H9 (cell line): ENCODE results near the gene APBB3. TPM values are rescaled to one million over a fixed set of nuclear protein-coding genes. Genes with fewer than 3 reads are reported as not detected.
A peak's percentile ranks its signal among the peaks of the same experiment; 100 is the strongest.

Experiments
- DNase-seq: peaks from one replicate; pipeline ENCODE4 v3.0.0-alpha.2; 2017
- H2AFZ ChIP-seq: one replicate; pipeline ENCODE4 v1.6.1; 2013; ENCODE audit warnings: mild to moderate bottlenecking, low read length, control low read depth, moderate library complexity
- H2AK5ac ChIP-seq: 2 replicates; pipeline ENCODE4 v1.6.1; 2013; ENCODE audit warnings: low read length, control low read depth, mixed read lengths; ENCODE audit not compliant: insufficient read length
- H2BK120ac ChIP-seq: one replicate; pipeline ENCODE4 v1.6.1; 2013; ENCODE audit warnings: low read depth, mild to moderate bottlenecking, low read length, control low read depth, inconsistent platforms; ENCODE audit not compliant: poor library complexity, severe bottlenecking
- H2BK12ac ChIP-seq: 2 replicates; pipeline ENCODE4 v1.6.1; 2013; ENCODE audit warnings: low read length, control low read depth, mixed read lengths, low read depth; ENCODE audit not compliant: insufficient read length
- H2BK15ac ChIP-seq: 2 replicates; pipeline ENCODE4 v1.6.1; 2013; ENCODE audit warnings: low read depth, low read length, control low read depth
- H2BK20ac ChIP-seq: one replicate; pipeline ENCODE4 v1.6.1; 2013; ENCODE audit warnings: low read depth, mild to moderate bottlenecking, low read length, control low read depth, inconsistent platforms; ENCODE audit not compliant: poor library complexity, severe bottlenecking
- H2BK5ac ChIP-seq: 2 replicates; pipeline ENCODE4 v1.6.1; 2013; ENCODE audit warnings: low read length, control low read depth, mixed read lengths; ENCODE audit not compliant: insufficient read length
- H3K14ac ChIP-seq: 2 replicates; pipeline ENCODE4 v1.6.1; 2013; ENCODE audit warnings: low read length, control low read depth; ENCODE audit not compliant: insufficient read depth
- H3K18ac ChIP-seq: 2 replicates; pipeline ENCODE4 v1.6.1; 2013; ENCODE audit warnings: low read depth, mild to moderate bottlenecking, mixed read lengths, low read length, control low read depth; ENCODE audit not compliant: insufficient read length
- H3K23ac ChIP-seq: 2 replicates; pipeline ENCODE4 v1.6.1; 2013; ENCODE audit warnings: low read length, control low read depth, mixed read lengths, low read depth; ENCODE audit not compliant: insufficient read length
- H3K23me2 ChIP-seq: 2 replicates; pipeline ENCODE4 v1.6.1; 2013; ENCODE audit warnings: low read depth, mild to moderate bottlenecking, mixed read lengths, low read length, control low read depth; ENCODE audit not compliant: insufficient read length, poor library complexity, severe bottlenecking
- H3K27ac ChIP-seq: 2 replicates; pipeline ENCODE4 v1.5.1; 2013; ENCODE audit warnings: low read length, control low read depth, mixed read lengths, low read depth; ENCODE audit not compliant: insufficient read length
- H3K27me3 ChIP-seq: 2 replicates; pipeline ENCODE4 v1.6.1; 2013; ENCODE audit warnings: low read length, control low read depth, inconsistent platforms; ENCODE audit not compliant: insufficient read depth
- H3K4ac ChIP-seq: 2 replicates; pipeline ENCODE4 v1.6.1; 2013; ENCODE audit warnings: low read depth, mild to moderate bottlenecking, control low read depth, inconsistent platforms, low read length, moderate library complexity
- H3K4me1 ChIP-seq: 2 replicates; pipeline ENCODE4 v1.6.1; 2013; ENCODE audit warnings: low read length, control low read depth, inconsistent platforms; ENCODE audit not compliant: insufficient read depth
- H3K4me2 ChIP-seq: 2 replicates; pipeline ENCODE4 v1.6.1; 2013; ENCODE audit warnings: low read length, control low read depth, mixed read lengths; ENCODE audit not compliant: insufficient read length, insufficient read depth
- H3K56ac ChIP-seq: 2 replicates; pipeline ENCODE4 v1.6.1; 2013; ENCODE audit warnings: low read depth, mild to moderate bottlenecking, mixed read lengths, low read length, control low read depth; ENCODE audit not compliant: insufficient read length
- H3K79me1 ChIP-seq: 2 replicates; pipeline ENCODE4 v1.6.1; 2013; ENCODE audit warnings: low read depth, mild to moderate bottlenecking, moderate library complexity, low read length, control low read depth, inconsistent platforms; ENCODE audit not compliant: insufficient read depth, poor library complexity, severe bottlenecking
- H3K79me2 ChIP-seq: 2 replicates; pipeline ENCODE4 v1.6.1; 2013; ENCODE audit warnings: low read length, control low read depth, inconsistent platforms; ENCODE audit not compliant: insufficient read depth
- H3K9ac ChIP-seq: 2 replicates; pipeline ENCODE4 v1.6.1; 2013; ENCODE audit warnings: low read length, control low read depth, mixed read lengths; ENCODE audit not compliant: insufficient read length; ENCODE audit errors: extremely low read depth
- H3K9me3 ChIP-seq: one replicate; pipeline ENCODE4 v1.6.1; 2013; ENCODE audit warnings: low read depth, low read length, inconsistent platforms; ENCODE audit not compliant: control insufficient read depth
- H3T11ph ChIP-seq: one replicate; pipeline ENCODE4 v1.6.1; 2013; ENCODE audit warnings: mild to moderate bottlenecking, low read length, control low read depth, inconsistent platforms
- H4K20me1 ChIP-seq: one replicate; pipeline ENCODE4 v1.6.1; 2013; ENCODE audit not compliant: control insufficient read depth, insufficient read length, insufficient read depth
- H4K5ac ChIP-seq: 2 replicates; pipeline ENCODE4 v1.6.1; 2013; ENCODE audit warnings: low read depth, mild to moderate bottlenecking, mixed read lengths, low read length, control low read depth; ENCODE audit not compliant: insufficient read length
- H4K8ac ChIP-seq: replicated peaks from 2 replicates; pipeline ENCODE4 v1.6.1; 2013; ENCODE audit warnings: low read length, control low read depth, mixed read lengths, low read depth; ENCODE audit not compliant: insufficient read length
- H4K91ac ChIP-seq: 2 replicates; pipeline ENCODE4 v1.6.1; 2013; ENCODE audit warnings: low read depth, mild to moderate bottlenecking, moderate library complexity, mixed read lengths, low read length, control low read depth; ENCODE audit not compliant: insufficient read length
- H3K27ac Mint-ChIP-seq, 3 experiments: 2 replicates in 2 of 3; 3 replicates in 1 of 3; pipeline ENCODE4 v1.8.0; 2020 to 2021; ENCODE audit warnings: mixed read lengths in 3 of 3, mild to moderate bottlenecking in 1 of 3, moderate library complexity in 1 of 3
- H3K27me3 Mint-ChIP-seq: 2 replicates; pipeline ENCODE4 v1.8.0; 2021; ENCODE audit warnings: low read depth, mild to moderate bottlenecking, moderate library complexity, mixed read lengths
- H3K36me3 Mint-ChIP-seq, 3 experiments: 2 replicates in 2 of 3; 3 replicates in 1 of 3; pipeline ENCODE4 v1.8.0; 2020 to 2021; ENCODE audit warnings: low read depth in 3 of 3, mixed read lengths in 3 of 3; ENCODE audit not compliant: insufficient read depth in 1 of 3
- H3K4me1 Mint-ChIP-seq, 2 experiments: 2 replicates each; pipeline ENCODE4 v1.8.0; 2020; ENCODE audit warnings: mixed read lengths in 2 of 2
- H3K4me3 Mint-ChIP-seq, 2 experiments: 2 replicates in 1 of 2; 3 replicates in 1 of 2; pipeline ENCODE4 v1.8.0; 2020 to 2021; ENCODE audit warnings: mild to moderate bottlenecking in 2 of 2, mixed read lengths in 2 of 2, moderate library complexity in 1 of 2
- H3K9me3 Mint-ChIP-seq, 2 experiments: 2 replicates in 1 of 2; 3 replicates in 1 of 2; pipeline ENCODE4 v1.8.0; 2020; ENCODE audit warnings: mild to moderate bottlenecking in 2 of 2, mixed read lengths in 2 of 2, moderate library complexity in 1 of 2
- CTCF ChIP-seq: fragments of 200-600 bp; sonication (generic); conservative IDR thresholded peaks from 3 replicates; pipeline ENCODE4 v1.8.0; 2021; ENCODE audit warnings: antibody characterized with exemption, mild to moderate bottlenecking
- WGBS: extraction: QIAGEN DNeasy Blood & Tissue Kit; methylation state at CpG from one replicate; pipeline ENCODE4 v1.1.7; 2013; ENCODE audit warnings: missing lambda C conversion rate, low lambda C conversion rate, mixed read lengths; ENCODE audit not compliant: insufficient read length; ENCODE audit errors: extremely low coverage; 5-methylcytosine and 5-hydroxymethylcytosine counted together
- total RNA-seq: library from RNA; stranded (reverse); gene quantifications from 2 replicates; pipeline ENCODE4 v1.2.1, GENCODE V29; 2021

The APBB3 gene
- total RNA-seq, 1 experiment from 2014 or later = 23.8 TPM

DNA sequence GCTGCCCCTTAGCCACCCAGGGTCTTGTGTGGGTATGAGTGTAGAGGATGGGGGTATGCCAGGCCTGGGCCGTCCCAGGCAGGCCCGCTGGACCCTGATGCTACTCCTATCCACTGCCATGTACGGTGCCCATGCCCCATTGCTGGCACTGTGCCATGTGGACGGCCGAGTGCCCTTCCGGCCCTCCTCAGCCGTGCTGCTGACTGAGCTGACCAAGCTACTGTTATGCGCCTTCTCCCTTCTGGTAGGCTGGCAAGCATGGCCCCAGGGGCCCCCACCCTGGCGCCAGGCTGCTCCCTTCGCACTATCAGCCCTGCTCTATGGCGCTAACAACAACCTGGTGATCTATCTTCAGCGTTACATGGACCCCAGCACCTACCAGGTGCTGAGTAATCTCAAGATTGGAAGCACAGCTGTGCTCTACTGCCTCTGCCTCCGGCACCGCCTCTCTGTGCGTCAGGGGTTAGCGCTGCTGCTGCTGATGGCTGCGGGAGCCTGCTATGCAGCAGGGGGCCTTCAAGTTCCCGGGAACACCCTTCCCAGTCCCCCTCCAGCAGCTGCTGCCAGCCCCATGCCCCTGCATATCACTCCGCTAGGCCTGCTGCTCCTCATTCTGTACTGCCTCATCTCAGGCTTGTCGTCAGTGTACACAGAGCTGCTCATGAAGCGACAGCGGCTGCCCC lies 2.9 kb upstream of the APBB3 start:
- no peak overlapping the region for H2BK5ac ChIP-seq
- peaks cover 10% of the 10 kb centered on the region for H3K23me2 ChIP-seq
- no peak overlapping the region for H3K14ac ChIP-seq
- no peaks in the 10 kb centered on the region for H3K27me3 ChIP-seq
- H3K56ac ChIP-seq = no peak overlapping the region
- H2AK5ac ChIP-seq = no peak overlapping the region
- H4K8ac ChIP-seq = no peak overlapping the region
- Mint-ChIP-seq H3K9me3 (no peaks in the 10 kb centered on the region; a peak in 2 of 5 replicates), H3K4me3 (peak overlapping the region in 1 of 2 experiments; percentile 48; a peak in 1 of 5 replicates), H3K27me3 (no peaks in the 10 kb centered on the region; the same call in 1 of the 2 replicates), H3K4me1 (peaks cover 14 to 18% of the 10 kb centered on the region in 2 experiments), H3K27ac (no peak overlapping the region), H3K36me3 (peaks cover 9 to 33% (median 22%) of the 10 kb centered on the region in 3 experiments)
- H3K9me3 ChIP-seq = no peaks in the 10 kb centered on the region
- H3K23ac ChIP-seq = no peak overlapping the region
- no peak overlapping the region for H2AFZ ChIP-seq
- no peak overlapping the region for H3K9ac ChIP-seq
- H2BK15ac ChIP-seq = no peak overlapping the region
- no peak overlapping the region for H2BK120ac ChIP-seq
- H2BK12ac ChIP-seq = no peak overlapping the region
- H3K18ac ChIP-seq = no peak overlapping the region
- no peaks in the 10 kb centered on the region for H3K79me1 ChIP-seq
- no peak overlapping the region for H4K5ac ChIP-seq
- no peak overlapping the region for H3T11ph ChIP-seq
- H4K20me1 ChIP-seq = no peaks in the 10 kb centered on the region
- H3K4me2 ChIP-seq = no peak overlapping the region
- no peak for DNase-seq
- no peak overlapping the region for H2BK20ac ChIP-seq
- peaks cover 4% of the 10 kb centered on the region; the same call in 1 of the 2 replicates for H3K4me1 ChIP-seq
- no peak overlapping the region for H3K4ac ChIP-seq
- no peak for TF ChIP-seq CTCF
- H3K79me2 ChIP-seq = no peaks in the 10 kb centered on the region
- no CpG with 5 or more reads among the region's 22 CpGs for WGBS
- no peak overlapping the region for H4K91ac ChIP-seq
- H3K27ac ChIP-seq = no peak overlapping the region
